ENCODE measurements around the gene KRTAP21-3. TPM values are rescaled to one million over a fixed set of nuclear protein-coding genes. Genes with fewer than 3 reads are reported as not detected.

The KRTAP21-3 gene
- total and polyA plus RNA-seq, 2 of the 13 experiments (the other 11 are each of a cell fraction or from before 2014, with no cell fraction given), result not detected

GRCh38 chr21:30717105-30717504 lies 1.5 kb downstream of the KRTAP21-3 start:
- no TSS peak for BruUV-seq (replicated peaks)
- Histone ChIP-seq H3K9me3 (ENCODE audit: low read length) (peaks cover 95% of the 10 kb centered on the region), H3K36me3 (replicated peaks in 1 of 2; ENCODE audit: control insufficient read depth in 1 of 2, insufficient read depth in 2 of 2, low read length in 2 of 2) (no peaks in the 10 kb centered on the region), H3K4me2 (ENCODE audit: low read depth, low read length) (no peak overlapping the region), H3K27me3 (ENCODE audit: control insufficient read depth in 1 of 2, insufficient read depth in 2 of 2, low read length in 2 of 2) (no peaks in the 10 kb centered on the region), H3K79me2 (ENCODE audit: insufficient read depth, low read length) (no peaks in the 10 kb centered on the region), H3K4me3 (replicated peaks in 1 of 3; ENCODE audit: insufficient read depth in 1 of 3, low read depth in 2 of 3, low read length in 3 of 3) (no peak overlapping the region), H4K20me1 (ENCODE audit: insufficient read depth, low read length) (no peaks in the 10 kb centered on the region), H3K27ac (ENCODE audit: extremely low read length, insufficient read depth, low read length) (no peak overlapping the region), H2AFZ (ENCODE audit: low read length) (no peak overlapping the region), H3K4me1 (ENCODE audit: insufficient read depth, low read length) (no peaks in the 10 kb centered on the region), H3K9ac (ENCODE audit: insufficient read depth, low read depth, low read length) (no peak overlapping the region)
- in situ Hi-C loops (cut with HindIII; ENCODE audit: extremely low pct_ligation_motif_present, low pct_unique_long_range_greater_than_20kb) (no loop called here), intact Hi-C loops (cut with micrococcal nuclease; ENCODE audit: unreplicated experiment) (no loop called here)
- no peak for FAIRE-seq
- WGBS (ENCODE audit: low lambda C conversion rate), result 26% methylated on average over 2 of the region's 2 CpGs
- ATAC-seq, result no peak
- POLR2A ChIA-PET, result no interaction called here
- TF ChIP-seq MED8 (CRISPR knock-in tag; IDR thresholded peaks at IDR 0.05; ENCODE audit: insufficient replicate concordance), result no peak
- no peak for DNase-seq (ENCODE audit: low spot score)
- CTCF ChIA-PET (ENCODE audit: low intra/inter-chr PET ratio, low total read pairs), result no interaction called here

GRCh38 chr21:30714946-30715345 lies 3.6 kb downstream of the KRTAP21-3 start:
- WGBS (ENCODE audit: low lambda C conversion rate), result 25% methylated on average over 2 of the region's 2 CpGs

More at GRCh38 chr21:30714946-30715345, 3.6 kb downstream of the KRTAP21-3 start:
- no peak overlapping the region for H3K9ac ChIP-seq (ENCODE audit: insufficient read depth, low read depth, low read length)
- no peak overlapping the region for H2AFZ ChIP-seq (ENCODE audit: low read length)
- no peak for FAIRE-seq
- H4K20me1 ChIP-seq (ENCODE audit: insufficient read depth, low read length), result no peaks in the 10 kb centered on the region
- in situ Hi-C loops (cut with HindIII; ENCODE audit: extremely low pct_ligation_motif_present, low pct_unique_long_range_greater_than_20kb), result no loop called here
- H3K36me3 ChIP-seq (replicated peaks in 1 of 2; ENCODE audit: control insufficient read depth in 1 of 2, insufficient read depth in 2 of 2, low read length in 2 of 2), result no peaks in the 10 kb centered on the region
- no peak overlapping the region for H3K4me2 ChIP-seq (ENCODE audit: low read depth, low read length)
- BruUV-seq (replicated peaks), result no TSS peak
- H3K4me1 ChIP-seq (ENCODE audit: insufficient read depth, low read length), result no peaks in the 10 kb centered on the region
- intact Hi-C loops (cut with micrococcal nuclease; ENCODE audit: unreplicated experiment), result no loop called here
- peaks cover 93% of the 10 kb centered on the region for H3K9me3 ChIP-seq (ENCODE audit: low read length)
- POLR2A ChIA-PET, result no interaction called here
- CTCF ChIA-PET (ENCODE audit: low intra/inter-chr PET ratio, low total read pairs), result no interaction called here
- H3K27me3 ChIP-seq (ENCODE audit: control insufficient read depth in 1 of 2, insufficient read depth in 2 of 2, low read length in 2 of 2), result no peaks in the 10 kb centered on the region
- TF ChIP-seq IRX3 (CRISPR knock-in tag; IDR thresholded peaks at IDR 0.05; ENCODE audit: borderline replicate concordance, low read depth) (no peak), AKAP8 (CRISPR knock-in tag; IDR thresholded peaks at IDR 0.05) (no peak), ZSCAN31 (CRISPR knock-in tag; IDR thresholded peaks at IDR 0.05; ENCODE audit: low read depth) (no peak), ZNF225 (CRISPR knock-in tag; IDR thresholded peaks at IDR 0.05) (no peak), NR2C2 (CRISPR knock-in tag; IDR thresholded peaks at IDR 0.05; ENCODE audit: borderline replicate concordance) (no peak), MIER2 (CRISPR knock-in tag; IDR thresholded peaks at IDR 0.05) (no peak)
- H3K79me2 ChIP-seq (ENCODE audit: insufficient read depth, low read length), result no peaks in the 10 kb centered on the region
- no peak overlapping the region for H3K27ac ChIP-seq (ENCODE audit: extremely low read length, insufficient read depth, low read length)
- H3K4me3 ChIP-seq (replicated peaks in 1 of 3; ENCODE audit: insufficient read depth in 1 of 3, low read depth in 2 of 3, low read length in 3 of 3), result no peak overlapping the region
- ATAC-seq, result no peak
- no peak for DNase-seq (ENCODE audit: low spot score)
